Gastrocnemius medialis (tissue), 4 donors: ENCODE data around the gene SLC28A2. TPM values are rescaled to one million over a fixed set of nuclear protein-coding genes. Genes with fewer than 3 reads are reported as not detected.

Experiments
- ATAC-seq, 2 donors: fragments of 150-250 bp; one replicate each; pipeline ENCODE4 v1.9.1; 2016
- DNase-seq, 2 donors: peaks; one replicate each; pipeline ENCODE4 v3.0.0-alpha.2; 2019
- H3K27ac ChIP-seq, 4 donors: fragments of 200-600 bp; sonication (generic); 1 replicate in 1 of 4; 2 replicates in 3 of 4; pipeline ENCODE4 v1.5.1; 2016 to 2018; ENCODE audit warnings: mild to moderate bottlenecking in 2 of 4, moderate library complexity in 1 of 4
- H3K27me3 ChIP-seq, 3 donors: fragments of 200-600 bp; sonication (generic) in 2 of 3; 1 replicate in 1 of 3; 2 replicates in 2 of 3; pipeline versions ENCODE4 v1.5.1 to v1.6.0; 2016 to 2019; ENCODE audit warnings: mild to moderate bottlenecking in 1 of 3, moderate library complexity in 1 of 3
- H3K36me3 ChIP-seq, 2 donors: fragments of 200-600 bp; sonication (generic) in 1 of 2; one replicate each; pipeline ENCODE4 v1.5.1; 2017 to 2018
- H3K4me1 ChIP-seq, 2 donors: fragments of 200-600 bp; sonication (generic) in 1 of 2; one replicate each; pipeline ENCODE4 v1.5.1; 2016 to 2017; ENCODE audit warnings: mild to moderate bottlenecking in 2 of 2
- H3K4me3 ChIP-seq, 4 donors: fragments of 200-600 bp; sonication (generic) in 3 of 4; 1 replicate in 1 of 4; 2 replicates in 3 of 4; pipeline ENCODE4 v1.5.1; 2016 to 2019; ENCODE audit warnings: mild to moderate bottlenecking in 2 of 4
- H3K9me3 ChIP-seq, 3 donors: fragments of 200-600 bp; sonication (generic) in 2 of 3; 1 replicate in 1 of 3; 2 replicates in 2 of 3; pipeline ENCODE4 v1.5.1; 2016 to 2019
- CTCF ChIP-seq, 5 experiments: fragments of 450-650 bp in 3 of 5; fragments of 200-600 bp in 2 of 5; sonication (generic) in 2 of 5; IDR thresholded peaks in 4 of 5; conservative IDR thresholded peaks in 1 of 5; 1 replicate in 4 of 5; 2 replicates in 1 of 5; pipeline ENCODE4 v1.5.1; 2016 to 2019; ENCODE audit warnings: antibody characterized with exemption in 5 of 5, mild to moderate bottlenecking in 3 of 5, moderate library complexity in 3 of 5
- POLR2A ChIP-seq, 2 donors: fragments of 450-650 bp; IDR thresholded peaks; one replicate each; pipeline ENCODE4 v1.6.1; 2017; ENCODE audit warnings: antibody characterized with exemption in 2 of 2, mild to moderate bottlenecking in 2 of 2, moderate library complexity in 2 of 2
- in situ Hi-C, 4 donors: fragments of 200-750 bp; cut with MboI; loops; one replicate each; pipeline versions ENCODE4 v1.15.0 to v1.8.0; 2017; ENCODE audit warnings: low sequenced_read_pairs in 4 of 4
- intact Hi-C: fragments of 100-400 bp; cut with DNase I; formaldehyde crosslinking; loops from one replicate; pipeline ENCODE4 v1.15.1; 2023; ENCODE audit warnings: low total_unique reads
- total RNA-seq, 4 donors: library from RNA; depleted of rRNA; stranded (reverse); fragments of >200 nt; gene quantifications; one replicate each; pipeline versions ENCODE4 v1.1.0 to v1.2.3, GENCODE V29; 2016

SLC28A2 gene
- total RNA-seq, 4 donors from 2014 or later, result not detected

- Histone ChIP-seq H3K4me1 (no peaks in the 10 kb centered on the region), H3K27me3 (no peaks in the 10 kb centered on the region), H3K9me3 (no peaks in the 10 kb centered on the region), H3K4me3 (no peak overlapping the region), H3K36me3 (no peaks in the 10 kb centered on the region), H3K27ac (no peak overlapping the region)
- intact Hi-C loops, result no loop called here
- ATAC-seq (no peak), DNase-seq (no peak)
- no peak for TF ChIP-seq POLR2A (IDR thresholded peaks at IDR 0.05)
- TF ChIP-seq CTCF (IDR thresholded peaks at IDR 0.05 in 4 of 5, conservative IDR thresholded peaks at IDR 0.05 in 1 of 5), result no peak
- in situ Hi-C loops, result no loop called here
Observed at GRCh38 chr15:45221967-45222366, 30.1 kb upstream of the SLC28A2 start.

GRCh38 chr15:45224621-45225217, 27.3 kb upstream of the SLC28A2 start:
- intact Hi-C loops (no loop called here), in situ Hi-C loops (no loop called here)
- Histone ChIP-seq H3K4me1 (no peaks in the 10 kb centered on the region), H3K9me3 (no peaks in the 10 kb centered on the region), H3K27ac (no peak overlapping the region), H3K36me3 (no peaks in the 10 kb centered on the region), H3K27me3 (no peaks in the 10 kb centered on the region), H3K4me3 (no peak overlapping the region)
- TF ChIP-seq POLR2A (IDR thresholded peaks at IDR 0.05), result no peak
- no peak for TF ChIP-seq CTCF (IDR thresholded peaks at IDR 0.05 in 4 of 5, conservative IDR thresholded peaks at IDR 0.05 in 1 of 5)
- DNase-seq (no peak), ATAC-seq (no peak)

- Histone ChIP-seq H3K36me3 (no peaks in the 10 kb centered on the region), H3K9me3 (no peaks in the 10 kb centered on the region), H3K4me3 (no peak overlapping the region), H3K4me1 (no peaks in the 10 kb centered on the region), H3K27ac (no peak overlapping the region), H3K27me3 (no peaks in the 10 kb centered on the region)
- intact Hi-C loops, result no loop called here
- no peak for TF ChIP-seq POLR2A (IDR thresholded peaks at IDR 0.05)
- no peak for TF ChIP-seq CTCF (IDR thresholded peaks at IDR 0.05 in 4 of 5, conservative IDR thresholded peaks at IDR 0.05 in 1 of 5)
- in situ Hi-C loops, result no loop called here
- DNase-seq (no peak), ATAC-seq (no peak)
Observed at GRCh38 chr15:45225506-45226273, 26.3 kb upstream of the SLC28A2 start.

- no peaks in the 10 kb centered on the region for H3K36me3 ChIP-seq
- H3K27ac ChIP-seq, result peak overlapping the region in 1 of 4 donors; percentile 40
- H3K27me3 ChIP-seq, result no peaks in the 10 kb centered on the region
- no peaks in the 10 kb centered on the region for H3K4me1 ChIP-seq
- TF ChIP-seq CTCF (IDR thresholded peaks at IDR 0.05 in 4 of 5, conservative IDR thresholded peaks at IDR 0.05 in 1 of 5) (no peak), POLR2A (IDR thresholded peaks at IDR 0.05) (no peak)
- in situ Hi-C loops, result no loop called here
- peak; percentile 29 to 45 for DNase-seq
- intact Hi-C loops, result no loop called here
- H3K9me3 ChIP-seq, result no peaks in the 10 kb centered on the region
- ATAC-seq, result peak; percentile 86 to 89
- H3K4me3 ChIP-seq, result no peak overlapping the region
Observed at GRCh38 chr15:45228931-45229330, 23.1 kb upstream of the SLC28A2 start.
